Measurements from ENCODE around the gene GRPR. TPM values are rescaled to one million over a fixed set of nuclear protein-coding genes. Genes with fewer than 3 reads are reported as not detected.
"Not testable (repeated sequence)": the region's sequence is repeated elsewhere in the genome, so short reads cannot be mapped to it uniquely, and the experiment has no call there.

GRPR gene
- total and polyA plus RNA-seq, 2 of the 13 experiments (the other 11 are each of a cell fraction or from before 2014, with no cell fraction given) = 0.04 to 0.05 TPM

DNA sequence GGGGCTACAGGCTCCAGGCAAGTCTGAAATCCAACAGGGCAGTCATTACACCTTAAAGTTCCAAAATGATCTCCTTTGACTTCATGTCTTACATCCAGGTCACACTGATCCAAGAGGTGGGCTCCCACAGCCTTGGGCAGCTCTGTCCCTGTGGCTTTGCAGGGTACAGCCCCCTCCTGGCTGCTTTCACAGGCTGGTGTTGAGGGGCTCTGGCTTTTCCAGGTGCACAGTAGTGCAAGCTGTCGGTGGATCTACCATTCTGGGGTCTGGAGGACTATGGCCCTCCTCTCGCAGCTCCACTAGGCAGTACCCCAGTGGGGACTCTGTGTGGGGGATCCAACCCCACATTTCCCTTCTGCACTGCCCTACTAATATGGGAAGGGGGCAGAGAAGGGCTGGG is 37.8 kb downstream of the GRPR start:
- CTCF ChIA-PET (ENCODE audit: low intra/inter-chr PET ratio, low total read pairs); ATAC-seq; H3K36me3 ChIP-seq (replicated peaks in 1 of 2; ENCODE audit: control insufficient read depth in 1 of 2, insufficient read depth in 2 of 2, low read length in 2 of 2); BruUV-seq (replicated peaks); H3K4me1 ChIP-seq (ENCODE audit: insufficient read depth, low read length); H3K9ac ChIP-seq (ENCODE audit: insufficient read depth, low read depth, low read length); H2AFZ ChIP-seq (ENCODE audit: low read length); FAIRE-seq; H3K27ac ChIP-seq (ENCODE audit: extremely low read length, insufficient read depth, low read length); H3K4me2 ChIP-seq (ENCODE audit: low read depth, low read length); DNase-seq (ENCODE audit: low spot score); H3K4me3 ChIP-seq (replicated peaks in 1 of 3; ENCODE audit: insufficient read depth in 1 of 3, low read depth in 2 of 3, low read length in 3 of 3); H3K9me3 ChIP-seq (ENCODE audit: low read length); H4K20me1 ChIP-seq (ENCODE audit: insufficient read depth, low read length); H3K27me3 ChIP-seq (ENCODE audit: control insufficient read depth in 1 of 2, insufficient read depth in 2 of 2, low read length in 2 of 2); POLR2A ChIA-PET; in situ Hi-C loops (cut with HindIII; ENCODE audit: extremely low pct_ligation_motif_present, low pct_unique_long_range_greater_than_20kb); H3K79me2 ChIP-seq (ENCODE audit: insufficient read depth, low read length); intact Hi-C loops (cut with micrococcal nuclease; ENCODE audit: unreplicated experiment): not testable (repeated sequence)
- no CpG with 5 or more reads among the region's 2 CpGs for WGBS (ENCODE audit: low lambda C conversion rate)

- Histone ChIP-seq H3K9me3 (ENCODE audit: low read length) (no peaks in the 10 kb centered on the region), H3K4me3 (replicated peaks in 1 of 3; ENCODE audit: insufficient read depth in 1 of 3, low read depth in 2 of 3, low read length in 3 of 3) (no peak overlapping the region), H2AFZ (ENCODE audit: low read length) (no peak overlapping the region), H4K20me1 (ENCODE audit: insufficient read depth, low read length) (no peaks in the 10 kb centered on the region), H3K27ac (ENCODE audit: extremely low read length, insufficient read depth, low read length) (no peak overlapping the region), H3K4me2 (ENCODE audit: low read depth, low read length) (no peak overlapping the region), H3K36me3 (replicated peaks in 1 of 2; ENCODE audit: control insufficient read depth in 1 of 2, insufficient read depth in 2 of 2, low read length in 2 of 2) (no peaks in the 10 kb centered on the region), H3K79me2 (ENCODE audit: insufficient read depth, low read length) (no peaks in the 10 kb centered on the region), H3K9ac (ENCODE audit: insufficient read depth, low read depth, low read length) (no peak overlapping the region), H3K4me1 (ENCODE audit: insufficient read depth, low read length) (no peaks in the 10 kb centered on the region), H3K27me3 (ENCODE audit: control insufficient read depth in 1 of 2, insufficient read depth in 2 of 2, low read length in 2 of 2) (no peaks in the 10 kb centered on the region)
- BruUV-seq (replicated peaks) = no TSS peak
- CTCF ChIA-PET (ENCODE audit: low intra/inter-chr PET ratio, low total read pairs) = no interaction called here
- WGBS (ENCODE audit: low lambda C conversion rate) = 0% methylated on average over 3 of the region's 5 CpGs
- POLR2A ChIA-PET = no interaction called here
- intact Hi-C loops (cut with micrococcal nuclease; ENCODE audit: unreplicated experiment) = no loop called here
- no peak for DNase-seq (ENCODE audit: low spot score)
- no peak for ATAC-seq
- FAIRE-seq = no peak
- no peak for TF ChIP-seq HDAC6 (IDR thresholded peaks at IDR 0.05; ENCODE audit: low read depth, low read length)
- TF ChIP-seq NAIF1 (CRISPR knock-in tag; IDR thresholded peaks at IDR 0.05; ENCODE audit: borderline replicate concordance) = no peak
- TF ChIP-seq, protein P1, sequence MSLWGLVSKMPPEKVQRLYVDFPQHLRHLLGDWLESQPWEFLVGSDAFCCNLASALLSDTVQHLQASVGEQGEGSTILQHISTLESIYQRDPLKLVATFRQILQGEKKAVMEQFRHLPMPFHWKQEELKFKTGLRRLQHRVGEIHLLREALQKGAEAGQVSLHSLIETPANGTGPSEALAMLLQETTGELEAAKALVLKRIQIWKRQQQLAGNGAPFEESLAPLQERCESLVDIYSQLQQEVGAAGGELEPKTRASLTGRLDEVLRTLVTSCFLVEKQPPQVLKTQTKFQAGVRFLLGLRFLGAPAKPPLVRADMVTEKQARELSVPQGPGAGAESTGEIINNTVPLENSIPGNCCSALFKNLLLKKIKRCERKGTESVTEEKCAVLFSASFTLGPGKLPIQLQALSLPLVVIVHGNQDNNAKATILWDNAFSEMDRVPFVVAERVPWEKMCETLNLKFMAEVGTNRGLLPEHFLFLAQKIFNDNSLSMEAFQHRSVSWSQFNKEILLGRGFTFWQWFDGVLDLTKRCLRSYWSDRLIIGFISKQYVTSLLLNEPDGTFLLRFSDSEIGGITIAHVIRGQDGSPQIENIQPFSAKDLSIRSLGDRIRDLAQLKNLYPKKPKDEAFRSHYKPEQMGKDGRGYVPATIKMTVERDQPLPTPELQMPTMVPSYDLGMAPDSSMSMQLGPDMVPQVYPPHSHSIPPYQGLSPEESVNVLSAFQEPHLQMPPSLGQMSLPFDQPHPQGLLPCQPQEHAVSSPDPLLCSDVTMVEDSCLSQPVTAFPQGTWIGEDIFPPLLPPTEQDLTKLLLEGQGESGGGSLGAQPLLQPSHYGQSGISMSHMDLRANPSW (CRISPR knock-in tag; IDR thresholded peaks at IDR 0.05; ENCODE audit: borderline replicate concordance) = no peak
- TF ChIP-seq ZNF639 (CRISPR knock-in tag; conservative IDR thresholded peaks at IDR 0.05) = no peak
- TF ChIP-seq ZNF546 (CRISPR knock-in tag; conservative IDR thresholded peaks at IDR 0.05) = no peak
- TF ChIP-seq DNMT1 (CRISPR knock-in tag; IDR thresholded peaks at IDR 0.05) = no peak
- TF ChIP-seq RAD51 (IDR thresholded peaks at IDR 0.05; ENCODE audit: borderline replicate concordance) = no peak
- TF ChIP-seq NFE2 (CRISPR knock-in tag; IDR thresholded peaks at IDR 0.05) = no peak
- TF ChIP-seq, protein P2, sequence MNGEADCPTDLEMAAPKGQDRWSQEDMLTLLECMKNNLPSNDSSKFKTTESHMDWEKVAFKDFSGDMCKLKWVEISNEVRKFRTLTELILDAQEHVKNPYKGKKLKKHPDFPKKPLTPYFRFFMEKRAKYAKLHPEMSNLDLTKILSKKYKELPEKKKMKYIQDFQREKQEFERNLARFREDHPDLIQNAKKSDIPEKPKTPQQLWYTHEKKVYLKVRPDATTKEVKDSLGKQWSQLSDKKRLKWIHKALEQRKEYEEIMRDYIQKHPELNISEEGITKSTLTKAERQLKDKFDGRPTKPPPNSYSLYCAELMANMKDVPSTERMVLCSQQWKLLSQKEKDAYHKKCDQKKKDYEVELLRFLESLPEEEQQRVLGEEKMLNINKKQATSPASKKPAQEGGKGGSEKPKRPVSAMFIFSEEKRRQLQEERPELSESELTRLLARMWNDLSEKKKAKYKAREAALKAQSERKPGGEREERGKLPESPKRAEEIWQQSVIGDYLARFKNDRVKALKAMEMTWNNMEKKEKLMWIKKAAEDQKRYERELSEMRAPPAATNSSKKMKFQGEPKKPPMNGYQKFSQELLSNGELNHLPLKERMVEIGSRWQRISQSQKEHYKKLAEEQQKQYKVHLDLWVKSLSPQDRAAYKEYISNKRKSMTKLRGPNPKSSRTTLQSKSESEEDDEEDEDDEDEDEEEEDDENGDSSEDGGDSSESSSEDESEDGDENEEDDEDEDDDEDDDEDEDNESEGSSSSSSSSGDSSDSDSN (CRISPR knock-in tag; IDR thresholded peaks at IDR 0.05) = no peak
- no peak for TF ChIP-seq CREB3 (CRISPR knock-in tag; IDR thresholded peaks at IDR 0.05)
- TF ChIP-seq ZNF678 (CRISPR knock-in tag; IDR thresholded peaks at IDR 0.05) = no peak
- TF ChIP-seq GATAD1 (CRISPR knock-in tag; IDR thresholded peaks at IDR 0.05) = no peak
- in situ Hi-C loops (cut with HindIII; ENCODE audit: extremely low pct_ligation_motif_present, low pct_unique_long_range_greater_than_20kb) = no loop called here
These were observed 39.0 kb downstream of the GRPR start for GRCh38 chrX:16162391-16162790.

All from HepG2 (cell line).